Stimulated activated CD4-positive, alpha-beta T cell treated with anti-CD3 and anti-CD28 coated beads, TNF-alpha, amount 100 ng/mL, for 48 hours (primary cell): Measurements from ENCODE around the gene MYO6.
"Not testable (repeated sequence)": the region's sequence is repeated elsewhere in the genome, so short reads cannot be mapped to it uniquely, and the experiment has no call there.

ENCODE experiments used
- DNase-seq, 3 donors: peaks; one replicate each; pipeline ENCODE4 v3.0.0-alpha.2; 2020; ENCODE audit warnings: low read depth in 3 of 3

The MYO6 gene

GRCh38 chr6:75892384-75892783 lies 143.3 kb downstream of the MYO6 start:
- no peak for DNase-seq

- peak in 1 of 3 donors; percentile 4 for DNase-seq
These were observed 144.2 kb downstream of the MYO6 start for GRCh38 chr6:75893058-75893775.

DNA sequence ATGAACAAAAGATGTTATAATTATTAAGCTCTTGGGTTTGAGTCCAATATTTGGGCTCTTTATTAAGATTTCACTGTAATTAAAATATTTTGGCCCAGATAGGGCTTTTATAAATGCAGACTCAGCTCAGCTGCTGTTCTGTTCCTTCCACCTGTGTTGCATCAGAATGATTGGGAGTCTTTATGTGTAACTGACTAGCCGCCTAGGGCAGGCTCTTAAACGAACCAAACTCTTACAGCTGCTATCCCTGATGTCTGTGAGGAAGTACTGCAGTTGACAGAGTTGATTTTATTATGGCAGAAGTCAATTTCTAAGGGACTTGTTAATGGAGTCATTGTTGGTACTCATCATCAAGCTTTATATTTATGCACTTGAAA lies 144.7 kb downstream of the MYO6 start:
- no peak for DNase-seq

DNA sequence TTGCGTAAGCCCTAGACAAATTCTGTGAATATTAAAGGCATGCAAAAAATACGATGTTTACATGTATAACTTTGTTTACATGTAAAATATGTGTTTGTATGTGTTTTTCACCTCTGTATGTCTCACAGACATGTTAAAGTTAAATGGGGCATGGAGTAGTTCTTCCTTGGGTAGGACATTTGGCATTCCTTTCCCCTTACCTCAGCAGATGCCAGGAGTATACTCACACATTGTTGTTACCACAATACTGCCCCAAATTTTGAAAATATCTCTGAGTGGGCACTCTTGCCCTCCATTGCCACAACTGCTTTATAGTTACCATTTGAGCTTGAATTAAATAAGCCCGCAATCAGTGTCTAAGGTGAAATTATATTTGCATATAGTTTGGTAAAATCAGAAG lies 147.5 kb downstream of the MYO6 start:
- DNase-seq = no peak

- not testable (repeated sequence) for DNase-seq
These were observed 151.2 kb downstream of the MYO6 start for GRCh38 chr6:75900216-75900615.

- not testable (repeated sequence) for DNase-seq
These were observed 156.1 kb downstream of the MYO6 start for GRCh38 chr6:75905129-75905528.

DNA sequence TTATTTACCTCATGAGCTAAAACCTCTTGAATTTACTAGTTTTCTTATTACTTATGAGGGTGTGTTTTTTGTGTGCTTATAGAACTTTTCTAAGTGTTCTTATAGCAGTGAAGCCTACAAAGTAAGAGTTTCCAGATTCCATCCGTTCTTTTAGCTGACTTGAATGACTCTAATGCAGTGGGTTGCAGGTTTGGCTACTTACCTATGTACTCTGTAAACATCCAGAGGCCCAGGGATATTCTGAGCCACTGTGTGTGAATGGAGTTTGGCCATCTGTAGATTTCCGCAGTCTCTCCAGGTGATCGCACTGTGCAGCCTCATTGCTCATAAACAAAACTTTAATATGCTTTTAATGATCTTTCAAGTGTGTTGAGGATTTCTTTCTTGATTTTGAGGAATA lies 157.8 kb downstream of the MYO6 start:
- no peak for DNase-seq

DNA sequence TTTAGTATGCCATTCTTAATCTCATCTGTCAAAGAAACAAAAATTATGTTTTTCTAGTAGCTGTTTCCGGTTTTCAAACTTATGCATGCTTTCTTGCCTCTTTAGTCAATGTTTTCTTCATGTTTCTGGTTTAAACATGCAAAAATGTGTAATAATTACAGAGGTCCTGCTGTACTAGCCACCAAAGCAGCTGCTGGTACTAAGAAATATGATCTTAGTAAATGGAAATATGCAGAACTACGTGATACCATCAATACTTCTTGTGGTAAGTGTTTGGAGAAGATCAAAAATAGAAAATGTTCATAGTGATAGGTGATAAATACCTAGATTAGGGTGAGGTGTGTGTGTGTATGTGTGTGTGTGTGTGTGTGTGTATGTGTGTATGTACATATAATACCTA lies 158.4 kb downstream of the MYO6 start:
- no peak for DNase-seq

- no peak for DNase-seq
These were observed 164.0 kb downstream of the MYO6 start for GRCh38 chr6:75913040-75913439.

- no peak for DNase-seq
These were observed 173.2 kb downstream of the MYO6 start for GRCh38 chr6:75922226-75922625.

DNA sequence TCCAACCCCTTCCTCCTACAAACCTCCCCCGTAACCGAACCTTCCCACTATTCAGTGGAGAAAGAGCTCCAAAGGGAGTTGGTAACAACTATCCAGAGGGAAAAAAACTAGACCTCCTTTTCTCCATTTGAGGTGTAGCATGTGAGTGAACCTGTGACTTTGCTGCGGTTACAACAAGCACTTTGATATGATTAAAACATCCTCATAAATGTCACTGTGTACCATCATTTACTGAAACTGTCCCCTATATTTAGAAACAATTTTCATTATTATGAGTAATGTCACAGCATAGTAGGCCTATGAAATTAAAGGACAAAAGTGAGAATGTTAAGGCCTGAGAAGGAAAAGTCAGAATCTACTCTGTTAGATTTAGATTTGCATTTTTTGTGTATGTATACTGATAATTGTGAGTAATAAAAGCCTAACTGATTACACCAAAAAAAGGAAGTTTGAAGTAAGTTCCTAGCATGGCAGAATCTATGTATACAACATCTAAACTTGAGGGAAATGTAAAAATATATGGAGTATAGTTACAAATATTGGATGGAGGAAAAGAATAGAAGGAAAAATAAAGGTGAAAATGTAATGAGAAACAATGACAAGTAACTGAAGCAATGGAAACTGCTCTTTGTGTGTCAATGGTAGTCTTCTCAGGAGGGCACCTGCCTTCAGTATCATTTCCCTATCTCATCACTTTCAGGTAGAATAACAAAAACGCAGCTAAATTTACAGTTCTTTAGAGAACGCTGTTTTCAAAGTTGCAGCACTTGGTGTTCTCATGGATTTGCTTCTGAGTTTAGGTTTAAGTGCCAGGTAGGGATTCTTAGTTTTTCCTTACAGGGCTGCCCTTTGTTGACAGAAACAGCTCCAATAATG lies 177.5 kb downstream of the MYO6 start:
- DNase-seq = no peak

- DNase-seq = no peak
These were observed 182.1 kb downstream of the MYO6 start for GRCh38 chr6:75931011-75931680.

DNA sequence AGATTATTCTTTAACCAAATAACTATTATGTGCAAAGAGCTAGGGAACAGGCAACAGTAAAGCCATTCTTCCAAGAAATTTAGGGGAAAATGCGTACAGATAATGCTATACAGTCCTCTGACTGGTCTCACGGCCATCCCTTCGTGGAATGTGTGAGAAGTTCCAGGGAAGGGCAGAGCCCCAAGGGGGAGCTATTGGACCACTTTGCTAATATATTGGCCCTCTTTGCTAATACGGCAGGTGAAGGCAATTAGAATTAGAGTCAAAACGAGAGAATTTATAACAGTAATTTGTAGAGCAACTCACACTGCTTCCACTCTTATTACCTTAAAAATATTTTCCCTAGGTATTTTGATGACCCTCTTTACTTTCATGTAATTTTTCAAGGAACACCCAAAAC lies 183.0 kb downstream of the MYO6 start:
- no peak for DNase-seq

DNA sequence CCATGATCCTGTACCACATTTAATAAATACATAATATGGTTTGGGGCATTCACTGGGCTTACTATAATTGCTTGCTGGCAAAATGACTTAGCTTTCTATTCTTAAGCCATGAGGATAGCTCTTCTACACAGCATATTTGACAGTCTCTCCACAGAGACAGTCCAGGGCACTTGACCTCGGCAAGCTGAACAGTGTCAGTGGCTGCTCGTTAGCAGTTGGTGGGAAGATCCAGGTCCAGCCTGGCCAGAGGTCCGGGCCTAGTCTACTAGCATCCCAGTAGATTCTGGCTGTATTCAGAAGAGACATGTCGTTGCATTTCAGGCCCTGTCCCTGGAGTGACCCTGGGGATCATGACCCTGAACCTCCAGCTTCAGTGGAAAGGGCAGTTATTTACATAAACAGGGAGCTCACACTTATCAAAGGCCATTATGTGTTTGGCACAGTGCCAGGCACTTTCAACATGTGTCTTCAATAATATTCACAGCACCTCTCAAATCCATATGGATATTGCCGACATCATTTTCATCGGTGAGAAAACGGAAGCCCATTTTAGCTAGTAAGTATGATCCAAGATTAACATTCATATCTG lies 184.4 kb downstream of the MYO6 start:
- DNase-seq = no peak

- DNase-seq = peak in 1 of 3 donors; percentile 4
These were observed 185.8 kb downstream of the MYO6 start for GRCh38 chr6:75934643-75935472.

DNA sequence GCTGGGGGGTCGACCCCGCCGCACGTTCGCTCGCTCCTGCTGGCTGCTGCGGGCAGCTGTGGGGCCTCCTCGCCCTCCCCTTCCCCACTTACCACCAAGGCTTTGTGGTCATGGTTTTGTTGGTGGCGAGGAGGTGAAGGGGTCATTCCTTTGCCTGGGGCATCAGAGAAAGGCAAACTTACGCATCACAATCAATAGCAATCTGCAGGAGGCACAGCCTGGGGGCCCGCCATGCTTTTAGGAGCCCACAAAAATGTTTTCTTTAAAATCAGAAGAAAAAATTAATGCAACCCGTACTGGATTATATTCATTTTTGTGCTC lies 186.4 kb downstream of the MYO6 start:
- DNase-seq = no peak

DNA sequence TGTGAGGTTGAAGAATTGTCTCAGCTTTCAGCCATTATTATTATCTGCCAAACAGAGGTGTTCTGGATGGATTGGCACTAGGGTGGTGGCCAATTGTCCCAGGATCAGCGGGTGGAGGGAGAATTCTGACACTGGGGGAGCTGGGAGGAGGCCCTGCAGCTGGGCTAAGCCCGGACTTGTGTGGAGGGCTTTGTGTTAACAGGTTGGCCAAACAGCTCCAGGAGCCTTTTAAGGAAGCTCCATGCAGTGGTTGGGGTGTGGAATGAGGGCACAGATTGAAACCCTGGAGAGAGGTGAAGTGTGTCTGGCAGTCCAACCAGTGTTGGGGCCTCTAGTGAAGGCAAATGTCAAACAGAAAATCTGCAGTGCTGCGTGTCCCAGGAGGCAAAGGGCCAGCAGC lies 187.6 kb downstream of the MYO6 start:
- DNase-seq = no peak

DNA sequence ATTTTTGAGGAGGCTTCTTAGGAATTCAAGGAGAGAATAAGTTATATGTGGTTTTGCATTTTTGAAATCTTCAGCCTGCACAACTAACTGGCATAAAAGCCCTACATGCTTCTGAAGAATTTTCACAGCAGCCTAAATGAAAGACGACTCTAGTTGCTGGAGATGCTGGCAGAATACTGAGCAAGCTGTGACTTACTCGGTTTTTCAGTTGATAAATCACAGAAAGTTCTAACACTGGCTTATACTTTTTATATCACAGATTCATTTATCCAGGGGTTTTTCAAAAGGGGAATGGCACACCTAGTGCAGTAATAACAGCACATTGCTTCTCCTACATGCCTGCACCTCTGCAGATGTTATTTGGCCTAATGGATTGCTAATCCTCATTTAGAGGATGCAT lies 188.8 kb downstream of the MYO6 start:
- no peak for DNase-seq

GRCh38 chr6:75940564-75940963 lies 191.5 kb downstream of the MYO6 start:
- DNase-seq = no peak

GRCh38 chr6:75941509-75941908 lies 192.5 kb downstream of the MYO6 start:
- DNase-seq = no peak

DNA sequence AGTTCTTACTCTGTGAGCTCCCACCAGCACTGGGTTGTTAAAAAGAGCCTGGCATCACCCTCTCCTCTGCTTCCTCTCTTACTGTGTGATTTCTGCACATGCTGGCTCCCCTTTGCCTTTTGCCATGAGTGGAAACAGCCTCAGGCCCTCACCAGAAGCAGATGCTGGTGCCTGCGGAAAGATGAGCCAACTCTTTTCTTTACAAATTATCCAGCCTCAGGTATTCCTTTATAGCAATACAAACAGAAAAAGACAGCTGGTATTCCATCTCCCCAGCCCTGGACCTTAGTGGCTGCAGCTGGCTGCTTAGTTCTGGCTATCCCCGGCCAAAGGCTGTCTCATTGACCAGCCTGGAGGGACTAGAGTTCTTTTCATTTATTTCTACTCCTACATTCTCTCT lies 194.3 kb downstream of the MYO6 start:
- no peak for DNase-seq
